Purkinje cell (primary cell): ENCODE data around the gene SPPL2B. TPM values are rescaled to one million over a fixed set of nuclear protein-coding genes. Genes with fewer than 3 reads are reported as not detected.

Experiments
- polyA plus RNA-seq: library from polyadenylated mRNA; unstranded; fragments of >200 nt; fragmentation: Nextera tagmentation; gene quantifications from 2 replicates; pipeline ENCODE4 v1.2.1, GENCODE V29; 2014

Gene SPPL2B, protein sequence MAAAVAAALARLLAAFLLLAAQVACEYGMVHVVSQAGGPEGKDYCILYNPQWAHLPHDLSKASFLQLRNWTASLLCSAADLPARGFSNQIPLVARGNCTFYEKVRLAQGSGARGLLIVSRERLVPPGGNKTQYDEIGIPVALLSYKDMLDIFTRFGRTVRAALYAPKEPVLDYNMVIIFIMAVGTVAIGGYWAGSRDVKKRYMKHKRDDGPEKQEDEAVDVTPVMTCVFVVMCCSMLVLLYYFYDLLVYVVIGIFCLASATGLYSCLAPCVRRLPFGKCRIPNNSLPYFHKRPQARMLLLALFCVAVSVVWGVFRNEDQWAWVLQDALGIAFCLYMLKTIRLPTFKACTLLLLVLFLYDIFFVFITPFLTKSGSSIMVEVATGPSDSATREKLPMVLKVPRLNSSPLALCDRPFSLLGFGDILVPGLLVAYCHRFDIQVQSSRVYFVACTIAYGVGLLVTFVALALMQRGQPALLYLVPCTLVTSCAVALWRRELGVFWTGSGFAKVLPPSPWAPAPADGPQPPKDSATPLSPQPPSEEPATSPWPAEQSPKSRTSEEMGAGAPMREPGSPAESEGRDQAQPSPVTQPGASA
- 2.0 and 3.0 TPM in 2 replicates for polyA plus RNA-seq

DNA sequence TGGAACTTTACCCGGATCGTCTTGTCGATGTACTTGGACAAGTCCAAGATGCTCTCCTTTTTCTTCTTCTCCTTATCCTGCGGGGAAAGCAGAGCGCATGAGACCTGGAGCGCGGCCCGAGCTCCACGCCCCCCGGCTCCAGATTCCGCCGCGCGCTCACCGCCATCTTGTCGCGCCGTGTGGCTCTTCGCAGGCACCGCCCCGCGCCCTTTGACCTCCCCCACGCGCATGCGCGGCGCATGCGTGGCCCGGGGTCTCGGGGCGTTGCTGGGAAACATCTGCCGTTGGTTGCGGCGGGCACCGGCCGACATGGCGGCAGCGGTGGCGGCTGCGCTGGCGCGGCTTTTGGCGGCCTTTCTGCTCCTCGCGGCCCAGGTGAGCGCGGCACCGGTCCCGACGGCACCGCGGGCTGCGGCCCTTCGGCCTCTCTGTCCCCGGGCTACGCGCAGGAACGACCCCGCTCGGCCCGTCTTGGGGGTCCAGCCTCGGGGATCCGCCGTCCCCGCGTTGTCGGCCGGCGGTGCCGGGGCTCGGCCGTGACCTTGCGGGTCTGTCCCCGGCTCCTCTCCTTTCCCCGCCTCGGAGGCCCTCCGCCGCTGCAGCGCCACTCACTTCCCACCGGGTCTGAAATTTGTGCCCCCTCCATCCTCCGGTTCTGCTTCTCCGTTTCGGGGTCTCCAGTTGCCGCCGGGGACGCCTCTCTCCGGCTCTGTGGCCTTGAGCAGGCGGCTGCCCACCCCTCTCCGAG is at the start of gene SPPL2B, which contains the start of gene LSM7:
SPPL2B (plus strand) TSS at position 284 of the 748 bp plus-strand sequence; CDS start at position 310, 26 bp downstream.
LSM7 (minus strand) TSS at position 186 of the 748 bp plus-strand sequence; CDS start at position 166, 20 bp downstream.

DNA sequence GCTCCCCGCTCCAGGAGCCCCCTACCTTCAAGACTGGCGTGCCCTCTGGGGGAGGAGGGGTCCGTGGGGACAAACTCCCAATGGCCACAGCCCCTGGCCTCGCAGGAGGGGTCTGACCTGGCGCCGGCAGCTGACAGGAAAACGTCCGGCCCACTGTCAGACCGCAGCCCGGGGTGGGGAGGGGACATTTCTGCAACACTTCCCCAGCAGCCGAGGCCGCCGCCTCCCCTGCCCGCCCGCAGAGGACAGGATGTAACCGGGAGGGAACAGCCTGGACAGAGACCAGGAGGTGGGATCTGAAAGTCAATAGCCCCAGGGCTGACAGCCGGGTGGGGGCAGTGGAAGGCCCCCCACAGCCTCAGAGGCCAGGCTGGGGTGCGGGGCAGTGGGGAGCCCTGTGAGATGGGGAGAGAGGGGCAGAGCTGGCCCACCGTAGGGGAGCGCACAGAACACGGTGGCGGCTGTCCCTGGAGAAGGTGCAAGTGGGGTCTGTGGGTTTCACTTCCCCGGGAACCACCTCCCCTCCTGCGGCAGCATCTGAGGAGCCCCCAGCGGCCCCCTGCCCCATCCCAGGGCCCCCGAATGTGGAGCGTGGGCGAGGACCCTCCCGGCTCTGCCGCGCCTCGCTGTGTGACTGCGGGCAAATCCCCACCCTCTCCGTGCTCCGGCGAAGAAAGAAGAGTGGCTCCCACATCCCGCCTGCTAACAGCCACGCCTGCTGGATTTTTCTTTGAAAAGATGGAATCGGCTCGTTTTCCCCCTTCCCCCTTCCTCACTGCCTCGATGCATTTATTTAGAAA is 46.2 kb upstream of the SPPL2B start, which contains the start of gene PEAK3:
PEAK3 (minus strand) TSS at position 114 of the 800 bp plus-strand sequence. CDS start 1,244 bp downstream, outside the sequence.

DNA sequence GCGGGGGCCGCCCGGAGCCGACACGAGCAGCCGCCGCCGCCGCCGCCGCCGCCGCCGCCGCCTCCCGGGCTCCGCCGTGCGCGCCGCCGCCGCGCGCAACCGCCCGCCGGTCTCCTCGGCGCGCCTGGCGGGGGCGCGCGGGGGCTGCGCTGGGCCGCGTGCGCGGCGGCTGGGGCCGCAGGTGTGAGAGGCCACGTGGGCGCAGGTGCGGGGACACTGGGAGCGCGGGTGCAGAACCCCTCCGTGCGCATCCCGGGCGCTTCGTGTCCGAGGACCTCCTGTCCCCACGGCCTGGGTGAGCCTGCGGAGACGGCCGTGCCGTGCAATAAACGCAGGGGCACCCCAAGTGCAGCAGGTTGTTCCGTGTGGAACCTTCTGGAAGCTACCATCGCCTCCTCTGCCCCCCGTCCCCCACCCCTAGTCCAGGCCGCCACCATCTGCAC is 20.3 kb upstream of the SPPL2B start, which contains the start of gene LINGO3:
LINGO3 (minus strand) TSS at position 41 of the 443 bp plus-strand sequence. CDS start 16,378 bp downstream, outside the sequence.

DNA sequence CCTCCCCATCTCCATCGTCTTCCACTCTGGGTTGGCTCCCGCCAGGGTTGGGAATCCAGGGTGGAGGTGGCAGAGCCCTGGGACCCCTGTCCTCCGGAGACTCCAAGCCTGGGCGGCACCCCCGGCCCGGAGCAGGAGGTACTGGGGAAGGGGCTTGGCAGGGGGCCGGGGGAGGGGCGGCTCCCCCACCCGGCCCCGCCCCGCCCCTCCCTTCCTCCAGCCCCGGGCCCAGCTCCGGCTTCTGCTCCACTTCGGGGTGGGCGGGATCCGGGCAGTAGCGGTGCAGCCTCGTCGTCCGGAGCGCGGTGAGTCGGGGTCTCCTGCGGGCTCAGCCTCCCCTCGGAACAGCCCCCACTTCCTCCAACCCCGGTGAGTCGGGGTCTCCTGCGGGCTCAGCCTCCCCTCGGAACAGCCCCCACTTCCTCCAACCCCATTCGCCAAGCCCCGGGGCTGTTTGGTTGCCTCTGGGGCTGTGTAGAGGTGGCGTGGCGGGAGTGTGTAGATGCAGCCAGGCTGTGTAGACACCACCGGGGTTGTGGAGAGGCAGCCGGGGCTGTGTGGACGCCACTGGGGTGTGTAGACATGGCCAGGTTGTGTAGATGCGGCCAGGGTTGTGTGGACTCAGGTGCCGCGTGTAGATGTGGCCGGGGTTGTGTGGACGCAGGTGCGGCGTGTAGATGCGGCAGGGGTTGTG is 31.7 kb downstream of the SPPL2B start, which contains the start of gene TMPRSS9:
TMPRSS9 (plus strand) TSS at position 274 of the 694 bp plus-strand sequence. CDS start 29,521 bp downstream, outside the sequence.

Other genes with a start within 250 kb of the SPPL2B start
- 0.34 and 0.62 TPM in 2 replicates for gene MOB3A, start 232.4 kb upstream of the SPPL2B start, polyA plus RNA-seq
- gene IZUMO4, start 231.8 kb upstream of the SPPL2B start, polyA plus RNA-seq = not detected in 2 replicates
- gene AP3D1, start 177.1 kb upstream of the SPPL2B start, polyA plus RNA-seq = 19.1 and 20.9 TPM in 2 replicates
- gene DOT1L, start 164.8 kb upstream of the SPPL2B start, polyA plus RNA-seq = 0.28 and 0.39 TPM in 2 replicates
- gene PLEKHJ1, start 92.4 kb upstream of the SPPL2B start, polyA plus RNA-seq = 8.4 and 8.6 TPM in 2 replicates
- 0.16 and 0.43 TPM in 2 replicates for gene SF3A2, start 91.9 kb upstream of the SPPL2B start, polyA plus RNA-seq
- not detected in 2 replicates for gene AMH, start 79.4 kb upstream of the SPPL2B start, polyA plus RNA-seq
- not detected in 2 replicates for gene JSRP1, start 72.3 kb upstream of the SPPL2B start, polyA plus RNA-seq
- not detected in 2 replicates for gene PEAK3, start 46.5 kb upstream of the SPPL2B start, polyA plus RNA-seq
- gene LINGO3, start 20.5 kb upstream of the SPPL2B start, polyA plus RNA-seq = 0.59 and 1.0 TPM in 2 replicates
- gene LSM7, start 98 bp upstream of the SPPL2B start, polyA plus RNA-seq = 47.5 and 62.2 TPM in 2 replicates
- gene TMPRSS9, start 31.6 kb downstream of the SPPL2B start, polyA plus RNA-seq = not detected in 2 replicates
- 64.5 and 79.8 TPM in 2 replicates for gene TIMM13, start 98.9 kb downstream of the SPPL2B start, polyA plus RNA-seq
- gene LMNB2, start 128.3 kb downstream of the SPPL2B start, polyA plus RNA-seq = 0.22 and 1.3 TPM in 2 replicates
- 0.35 TPM in 2 replicates for gene GADD45B, start 147.4 kb downstream of the SPPL2B start, polyA plus RNA-seq